Right ventricle myocardium superior (tissue), 1 donor: ENCODE results near the gene RAPGEF6. TPM values are rescaled to one million over a fixed set of nuclear protein-coding genes. Genes with fewer than 3 reads are reported as not detected.
"Not testable (repeated sequence)": the region's sequence is repeated elsewhere in the genome, so short reads cannot be mapped to it uniquely, and the experiment has no call there.

Experiments used
- ATAC-seq: fragments of 200-7000 bp; cut with Tn5 transposase; one replicate; pipeline ENCODE4 v1.9.1; 2020; ENCODE audit warnings: mild to moderate bottlenecking; ENCODE audit not compliant: poor library complexity
- DNase-seq: peaks from one replicate; pipeline ENCODE4 v3.0.0-alpha.2; 2020
- intact Hi-C: fragments of 100-400 bp; cut with DNase I; formaldehyde crosslinking; loops from one replicate; pipeline ENCODE4 v1.11.2; 2022
- total RNA-seq: library from RNA; stranded (reverse); fragmentation: NEBNext Ultra II Directional; extraction: Animal tissue kit (Norgen Biotek cat#: 25700); gene quantifications from one replicate; pipeline ENCODE4 v1.2.1, GENCODE V29; 2021
- donor health status: DM: no; HTN: yes; CAD: no; lungs with severe emphysema.

Gene RAPGEF6
- total RNA-seq, 1 donor from 2014 or later: 8.2 TPM

DNA sequence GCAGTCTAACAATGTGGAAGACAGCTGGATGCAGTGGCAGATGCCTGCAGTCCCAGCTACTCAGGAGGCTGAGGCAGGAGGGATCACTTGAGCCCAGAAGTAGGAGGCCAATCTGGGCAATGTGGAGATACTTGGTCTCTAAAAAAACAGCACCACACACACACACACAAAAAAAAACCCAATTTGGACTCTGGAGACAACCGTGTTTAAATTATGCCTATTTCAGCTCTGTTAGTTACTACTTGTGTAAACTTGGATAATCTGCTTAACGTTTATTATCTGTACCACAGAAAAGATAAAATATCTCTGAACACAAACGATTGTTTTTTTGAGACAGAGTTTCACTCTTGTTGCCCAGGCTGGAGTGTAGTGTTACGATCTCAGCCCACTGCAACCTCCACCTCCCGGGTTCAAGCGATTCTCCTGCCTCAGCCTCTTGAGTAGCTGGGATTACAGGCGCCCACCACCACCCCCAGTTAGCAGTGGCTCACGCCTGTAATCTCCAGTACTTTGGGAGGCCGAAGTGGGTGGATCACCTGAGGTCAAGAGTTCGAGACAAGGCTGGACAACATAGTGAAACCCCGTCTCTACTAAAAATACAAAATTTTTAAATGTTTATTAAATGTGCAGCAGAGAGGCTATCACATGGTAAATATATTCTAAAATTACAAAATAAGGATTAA is 17.7 kb downstream of the RAPGEF6 start:
- no peak for ATAC-seq
- intact Hi-C loops: no loop called here
- no peak for DNase-seq

DNA sequence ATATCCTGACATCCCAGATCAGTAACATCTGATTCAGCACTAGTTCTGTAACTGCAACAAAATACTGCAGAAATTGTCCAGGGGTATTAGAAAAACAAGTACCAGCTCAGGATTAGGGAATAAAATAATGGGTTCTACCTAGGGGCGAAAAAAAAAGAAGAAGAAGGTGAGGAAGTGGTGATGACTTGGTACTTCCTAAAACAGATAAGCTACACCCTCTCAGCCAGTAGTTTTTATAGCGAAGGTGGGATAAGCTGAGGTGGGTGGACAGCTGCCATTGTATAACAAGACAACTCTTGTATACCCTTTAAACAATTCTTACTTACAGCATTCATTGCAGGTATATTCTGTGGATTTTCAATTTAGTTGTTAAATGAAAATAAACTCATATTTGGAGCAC is 19.1 kb downstream of the RAPGEF6 start:
- intact Hi-C loops: no loop called here
- ATAC-seq: no peak
- DNase-seq: no peak

DNA sequence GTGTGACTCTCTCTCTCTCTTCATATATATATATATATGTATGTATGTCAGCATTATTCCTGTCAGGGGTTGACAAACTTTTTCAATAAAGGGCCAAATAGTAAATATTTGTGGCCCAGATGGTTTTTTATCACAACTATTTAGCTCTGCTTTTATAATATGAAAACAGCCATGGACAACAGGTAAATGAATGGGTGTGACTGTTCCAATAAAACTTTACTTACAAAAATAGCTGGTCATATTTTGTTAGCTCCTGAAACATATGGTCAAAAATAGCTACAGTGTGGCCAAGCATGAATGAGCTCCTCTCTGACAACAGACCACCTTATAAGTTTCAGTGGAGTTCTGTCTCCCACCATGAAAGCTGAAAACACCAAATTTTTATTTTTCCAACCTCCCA is 21.6 kb downstream of the RAPGEF6 start:
- intact Hi-C loops: no loop called here
- no peak for ATAC-seq
- no peak for DNase-seq

DNA sequence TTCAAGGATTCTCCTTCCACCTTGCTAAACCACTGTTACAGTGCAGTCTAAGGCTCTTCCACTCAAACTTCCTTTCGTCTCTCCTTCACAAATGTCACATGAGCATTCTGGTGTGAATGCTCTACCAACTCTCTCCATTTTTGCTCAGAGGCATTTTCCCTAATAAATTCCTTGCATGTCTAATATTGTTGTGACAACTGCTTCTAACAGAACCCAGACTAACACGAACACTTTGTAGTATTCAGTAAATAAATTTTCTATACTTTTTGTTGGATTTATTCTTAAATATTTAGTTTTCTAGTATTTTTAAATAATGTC is 24.0 kb downstream of the RAPGEF6 start:
- no peak for DNase-seq
- ATAC-seq: no peak
- intact Hi-C loops: no loop called here

- DNase-seq: no peak
- intact Hi-C loops: no loop called here
- no peak for ATAC-seq
Observed at GRCh38 chr5:131610198-131611063, 24.6 kb downstream of the RAPGEF6 start.

DNA sequence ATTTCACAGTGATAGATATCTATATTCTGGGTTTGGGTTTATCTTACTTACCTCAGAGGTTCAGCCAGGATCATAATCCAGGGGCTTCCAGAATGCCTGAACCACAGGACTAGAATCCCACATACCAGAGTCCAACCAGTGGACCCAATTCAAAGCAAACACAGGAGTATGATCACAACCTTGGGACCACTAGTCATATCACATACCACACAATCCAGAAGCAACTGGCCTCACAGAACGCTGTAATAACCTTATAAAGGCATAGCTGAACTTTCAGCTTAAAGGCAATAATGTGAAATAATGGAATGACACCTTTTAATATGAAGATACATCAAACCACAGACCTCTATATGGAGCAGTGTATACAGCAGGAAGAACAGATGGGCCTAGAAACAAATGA is 25.3 kb downstream of the RAPGEF6 start:
- no peak for DNase-seq
- intact Hi-C loops: no loop called here
- no peak for ATAC-seq

DNA sequence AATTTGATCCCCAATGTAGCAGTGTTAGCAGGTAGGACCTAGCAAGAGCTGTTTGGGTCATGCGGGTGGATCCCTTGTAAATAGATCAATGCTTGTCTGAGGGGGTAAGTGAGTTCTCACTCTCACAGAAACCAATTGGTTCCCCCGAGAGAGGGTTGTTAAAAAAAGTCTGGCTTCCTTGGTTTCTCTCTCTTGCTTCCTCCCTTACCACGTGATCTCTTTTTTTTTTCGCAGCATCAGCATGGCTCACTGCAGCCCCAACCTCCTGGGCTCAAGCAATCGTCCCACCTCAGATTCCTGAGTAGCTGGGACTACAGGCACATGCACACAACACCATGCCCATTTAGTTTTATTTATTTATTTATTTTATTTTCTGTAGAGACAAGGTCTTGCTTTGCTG is 26.4 kb downstream of the RAPGEF6 start:
- intact Hi-C loops: no loop called here
- no peak for ATAC-seq

GRCh38 chr5:131607903-131608540 is 27.0 kb downstream of the RAPGEF6 start:
- ATAC-seq (no peak), DNase-seq (no peak)
- intact Hi-C loops: no loop called here

More for the DNA sequence above, 26.4 kb downstream of the RAPGEF6 start:
- no peak for DNase-seq

- no peak for ATAC-seq
- DNase-seq: no peak
- intact Hi-C loops: no loop called here
Observed at GRCh38 chr5:131607418-131607817, 27.6 kb downstream of the RAPGEF6 start.

- ATAC-seq (no peak), DNase-seq (no peak)
- intact Hi-C loops: no loop called here
Observed at GRCh38 chr5:131605086-131605485, 29.9 kb downstream of the RAPGEF6 start.

DNA sequence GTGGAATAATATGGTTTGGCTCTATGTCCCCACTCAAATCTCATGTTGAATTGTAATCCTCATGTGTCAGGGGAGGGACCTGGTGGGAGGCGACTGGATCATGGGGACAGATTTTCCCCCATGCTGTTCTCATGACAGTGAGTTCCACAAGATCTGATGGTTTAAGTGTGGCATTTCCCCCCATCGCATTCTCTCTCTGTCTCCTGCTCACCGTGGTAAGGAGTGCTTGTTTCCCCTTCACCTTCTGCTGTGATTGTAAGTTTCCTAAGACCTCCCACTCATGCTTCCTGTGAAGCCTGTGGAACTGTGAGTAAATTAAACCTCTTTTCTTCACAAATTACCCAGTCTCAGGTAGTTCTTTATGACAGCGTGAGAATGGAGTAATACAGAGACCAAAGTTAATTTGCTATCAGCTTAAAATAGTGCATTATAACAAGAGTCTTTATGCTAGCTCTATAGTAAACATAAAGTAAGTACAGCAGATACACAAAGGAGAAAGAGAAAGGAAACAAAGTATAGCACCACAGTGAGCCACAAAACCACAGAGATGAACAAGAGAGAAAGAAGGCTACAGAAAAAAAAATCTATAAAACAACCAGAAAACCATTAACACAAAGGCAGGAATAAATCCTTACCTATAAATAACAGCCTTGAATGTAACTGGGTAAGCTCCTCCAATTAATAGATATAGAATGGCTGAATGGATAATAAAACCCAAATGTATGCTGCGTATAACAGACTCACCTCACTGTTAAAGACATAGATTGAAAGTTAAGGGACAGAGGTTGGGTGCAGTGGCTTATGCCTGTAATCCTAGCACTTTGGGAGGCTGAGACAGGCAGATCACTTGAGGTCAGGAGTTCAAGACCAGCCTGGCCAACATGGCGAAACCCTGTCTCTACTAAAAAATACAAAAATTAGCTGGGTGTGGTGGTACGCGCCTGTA is 39.7 kb downstream of the RAPGEF6 start:
- ATAC-seq: no peak
- no peak for DNase-seq
- intact Hi-C loops: loop anchor here (10.0 kb wide), 1 partner anchor 219 kb away; no protein-coding TSS in a partner anchor

DNA sequence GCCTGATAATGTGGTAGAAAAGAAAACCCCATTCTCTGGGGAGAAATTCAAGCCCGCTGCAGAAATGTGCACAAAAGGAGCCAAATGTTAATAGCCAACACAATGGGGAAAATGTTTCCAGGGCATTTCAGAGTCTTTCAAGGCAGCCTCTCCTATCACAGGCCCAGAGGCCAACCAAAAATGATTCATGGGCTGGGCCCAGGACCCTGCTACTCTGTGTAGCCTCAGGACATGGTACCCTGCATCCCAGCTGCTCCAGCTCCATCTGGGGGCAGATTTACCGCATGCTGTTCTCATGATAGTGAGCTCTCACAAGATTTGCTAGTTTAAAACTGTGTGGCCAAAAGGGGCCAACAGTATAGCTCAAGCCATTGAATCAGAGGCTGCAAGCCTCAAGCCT is 41.1 kb downstream of the RAPGEF6 start:
- DNase-seq: no peak
- no peak for ATAC-seq
- intact Hi-C loops: loop anchor here (10.0 kb wide), 1 partner anchor 221 kb away; no protein-coding TSS in a partner anchor

- ATAC-seq, DNase-seq: not testable (repeated sequence)
- intact Hi-C loops: loop anchor here (10.0 kb wide), 1 partner anchor 221 kb away; no protein-coding TSS in a partner anchor
Observed at GRCh38 chr5:131593436-131593835, 41.6 kb downstream of the RAPGEF6 start.

DNA sequence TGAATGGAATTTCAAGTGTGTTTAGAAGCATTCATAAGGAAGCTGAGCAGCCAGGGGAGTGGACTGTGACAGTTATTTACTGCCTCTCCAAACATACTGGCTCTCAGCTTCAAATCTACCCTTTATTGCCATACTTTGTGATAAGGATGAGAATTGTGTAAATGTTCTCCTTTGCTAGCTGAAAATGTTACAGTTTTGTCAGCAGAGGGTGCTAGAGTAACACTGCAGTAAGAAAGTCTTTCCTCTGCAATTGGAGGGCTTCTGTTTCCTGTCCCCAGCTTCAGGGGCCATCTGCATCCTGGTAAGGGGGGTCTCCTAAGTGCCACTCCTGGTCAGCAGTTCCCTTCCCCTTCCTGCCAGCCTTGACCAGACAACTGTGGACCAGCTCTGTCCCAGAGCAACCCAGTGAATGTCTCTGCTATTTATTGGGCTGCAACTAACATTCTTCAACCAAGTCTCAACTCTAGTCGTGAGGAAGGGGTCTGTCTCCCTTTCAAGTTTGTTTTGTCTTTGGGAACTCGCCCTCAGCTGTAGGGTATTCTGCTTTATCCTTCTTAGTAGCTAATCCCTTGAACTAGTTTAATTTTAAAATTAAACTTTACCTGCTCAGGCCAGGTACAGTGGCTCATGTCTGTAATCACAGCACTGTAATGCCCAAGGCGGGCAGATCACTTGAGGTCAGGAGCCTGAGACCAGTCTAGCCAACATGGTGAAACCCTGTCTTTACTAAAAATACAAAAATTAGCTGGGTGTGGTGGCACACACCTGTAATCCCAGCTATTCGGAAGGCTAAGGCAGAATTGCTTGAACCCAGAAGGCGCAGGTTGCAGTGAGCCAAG is 45.3 kb downstream of the RAPGEF6 start:
- DNase-seq (no peak), ATAC-seq (peak; percentile 78)
- intact Hi-C loops: loop anchor here (2.0 to 10.0 kb wide), 3 partner anchors 225 to 473 kb away; partner anchors contain the start of gene IL3

DNA sequence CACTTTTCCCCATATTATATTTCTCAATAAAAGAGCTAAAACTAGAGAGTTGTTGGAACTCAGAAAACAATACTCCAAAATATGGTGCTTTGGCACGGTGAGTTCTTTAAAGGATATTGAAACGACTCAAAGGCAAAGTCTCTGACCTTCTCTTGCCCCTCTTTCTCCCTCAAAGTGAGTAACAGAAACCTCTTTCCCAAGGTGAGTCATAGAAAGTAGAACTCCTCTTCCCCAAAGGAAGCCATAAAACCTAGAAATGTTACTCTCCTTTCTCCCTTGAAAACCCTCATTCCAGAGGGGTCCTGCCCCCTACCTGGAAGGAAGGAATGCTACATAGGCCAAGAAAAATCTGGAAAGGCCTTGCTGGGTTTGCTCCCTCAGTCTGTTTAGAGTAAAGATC is 47.5 kb downstream of the RAPGEF6 start:
- ATAC-seq (no peak), DNase-seq (no peak)
- intact Hi-C loops: loop anchor here (5.0 kb wide), 1 partner anchor 475 kb away; the partner anchor contains the start of gene IL3

DNA sequence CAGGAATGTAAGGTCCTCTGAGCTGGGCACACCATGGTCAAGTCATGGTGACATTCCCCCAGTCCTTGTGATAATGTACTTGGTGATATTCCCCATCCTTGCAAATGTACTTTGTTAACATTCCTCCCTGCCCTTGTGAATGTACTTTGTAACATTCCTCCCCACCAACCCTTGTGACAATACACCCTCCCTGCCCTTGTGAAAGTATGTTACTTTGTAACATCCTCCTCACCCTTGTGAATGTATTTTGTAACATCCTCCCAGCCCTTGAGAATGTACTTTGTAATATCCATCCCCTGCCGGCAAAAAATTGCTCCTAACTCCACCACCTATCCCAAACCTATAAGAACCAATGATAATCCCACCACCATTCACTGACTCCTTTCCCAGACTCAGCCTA is 53.3 kb downstream of the RAPGEF6 start:
- no peak for ATAC-seq
- DNase-seq: no peak
- intact Hi-C loops: no loop called here

DNA sequence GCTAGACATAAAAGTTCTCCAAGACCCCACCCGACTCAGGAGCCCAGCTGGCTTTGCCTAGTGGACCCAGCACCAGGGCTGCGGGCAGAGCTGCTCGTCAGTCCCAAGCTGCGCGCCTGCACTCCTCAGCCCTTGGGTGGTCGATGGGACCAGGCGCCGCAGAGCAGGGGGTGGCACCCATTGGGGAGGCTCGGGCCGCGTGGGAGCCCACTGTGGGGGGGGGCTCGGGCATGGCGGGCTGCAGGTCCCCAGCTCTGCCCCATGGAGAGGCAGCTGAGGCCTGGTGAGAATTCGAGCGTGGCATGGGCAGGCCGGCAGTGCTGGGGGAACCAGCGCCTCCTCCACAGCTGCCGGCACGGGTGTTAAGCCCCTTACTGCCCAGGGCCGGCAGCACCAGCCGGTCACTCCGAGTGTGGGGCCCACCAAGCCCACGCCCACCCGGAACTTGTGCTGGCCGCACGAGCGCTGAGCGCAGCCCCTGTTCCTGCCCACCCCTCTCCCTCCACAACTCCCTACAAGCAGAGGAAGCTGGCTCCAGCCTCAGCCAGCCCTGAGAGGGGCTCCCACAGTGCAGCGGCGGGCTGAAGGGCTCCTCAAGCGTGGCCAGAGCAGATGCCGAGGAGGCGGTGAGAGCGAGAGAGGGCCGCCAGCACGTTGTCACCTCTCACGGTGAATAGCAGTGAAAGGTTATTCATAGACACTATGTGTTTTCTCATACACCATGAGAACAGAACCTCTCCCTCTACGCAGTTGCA is 54.9 kb downstream of the RAPGEF6 start:
- DNase-seq (no peak), ATAC-seq (no peak)
- intact Hi-C loops: no loop called here
